Renal cortical epithelial cell (primary cell): Measurements from ENCODE around the gene RNASEH2B. TPM values are rescaled to one million over a fixed set of nuclear protein-coding genes. Genes with fewer than 3 reads are reported as not detected.

ENCODE experiments used
- DNase-seq: peaks from one replicate; pipeline ENCODE4 v3.0.0-alpha.2; 2011; ENCODE audit warnings: low read depth
- total RNA-seq: library from RNA; depleted of rRNA; stranded (reverse); fragments of >200 nt; gene quantifications from 2 replicates; pipeline ENCODE4 v1.2.3, GENCODE V29; 2014

Gene RNASEH2B
- total RNA-seq, 1 donor from 2014 or later, result 32.7 TPM

GRCh38 chr13:50995854-50996253 is 86.3 kb downstream of the RNASEH2B start:
- peak; percentile 14 for DNase-seq

DNA sequence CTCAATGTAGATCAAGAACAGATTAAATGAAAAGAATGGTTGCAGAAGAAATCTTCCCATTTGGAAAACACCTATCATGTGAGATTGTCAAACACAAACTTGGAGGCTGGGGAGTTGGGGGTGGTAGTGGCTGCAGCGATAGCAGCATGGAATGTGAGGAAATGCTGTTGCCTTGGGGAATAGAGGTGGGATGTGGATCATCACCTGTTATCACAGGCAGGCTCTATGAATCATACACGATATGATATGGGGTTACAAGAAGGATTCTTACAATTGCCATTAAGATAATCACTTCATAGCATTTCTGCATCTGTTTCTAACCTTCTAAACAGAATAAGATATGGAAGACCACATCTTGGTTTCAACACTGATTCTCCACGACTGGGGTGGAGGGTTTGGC is 88.7 kb downstream of the RNASEH2B start:
- DNase-seq, result no peak

DNA sequence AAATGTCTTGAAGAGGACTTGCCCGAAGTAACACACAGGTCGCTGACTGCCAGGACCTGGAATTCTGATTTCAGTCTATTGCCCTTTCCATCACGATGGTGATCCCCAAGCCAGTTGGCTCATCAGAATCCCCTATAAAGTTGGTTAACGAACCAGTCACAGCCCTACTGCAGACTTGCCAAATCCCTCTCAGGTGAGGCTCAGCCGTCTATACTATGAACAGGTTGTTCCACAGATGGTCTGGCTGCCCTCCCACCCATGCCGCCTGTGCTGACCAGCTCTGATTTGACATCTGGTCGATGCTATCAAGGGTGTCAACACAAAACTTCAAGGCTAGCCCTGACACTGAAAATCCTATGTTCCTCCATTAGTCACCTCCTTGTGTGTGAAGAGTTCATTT is 90.0 kb downstream of the RNASEH2B start:
- no peak for DNase-seq

DNA sequence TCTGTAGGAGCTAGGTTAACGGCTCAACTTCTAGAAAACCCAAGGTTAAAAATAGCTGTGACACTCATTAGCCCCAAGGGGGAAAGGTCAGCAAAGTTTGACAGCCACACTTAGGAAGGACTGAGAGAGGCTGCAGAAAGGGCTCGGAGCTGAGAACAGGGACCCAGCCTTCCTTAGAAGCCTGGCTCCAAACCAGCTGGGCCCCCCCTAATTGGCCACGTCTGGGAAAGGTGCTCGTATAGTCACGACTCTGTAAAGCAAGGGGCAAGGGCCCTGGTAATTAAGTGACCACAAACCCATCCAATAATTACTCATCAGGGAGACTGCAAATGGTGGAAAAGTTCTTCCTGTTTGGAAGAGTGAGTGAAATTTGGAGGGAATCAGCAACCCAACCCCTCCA is 90.5 kb downstream of the RNASEH2B start:
- no peak for DNase-seq

GRCh38 chr13:51000571-51001260 is 91.1 kb downstream of the RNASEH2B start:
- DNase-seq, result peak; percentile 38

DNA sequence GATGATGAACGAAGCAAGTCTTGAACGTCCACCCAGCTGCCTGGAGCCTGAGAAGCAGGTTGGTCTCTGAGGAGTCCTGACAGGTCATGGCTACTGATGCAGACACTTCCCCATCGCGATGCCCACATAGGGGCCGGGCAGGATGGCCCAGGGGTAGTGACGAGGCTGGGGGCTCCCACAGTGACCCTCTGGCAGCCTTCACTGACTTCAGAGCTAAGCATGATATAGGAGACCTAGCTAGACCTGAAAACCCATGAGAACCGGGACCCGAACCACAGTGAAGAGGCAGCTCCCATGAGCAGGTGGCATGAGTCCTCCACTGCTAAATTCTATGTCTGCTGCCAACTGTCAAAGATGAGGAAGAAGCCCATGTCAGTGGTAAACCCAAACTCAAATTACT is 91.7 kb downstream of the RNASEH2B start:
- no peak for DNase-seq

GRCh38 chr13:51002736-51003135 is 93.1 kb downstream of the RNASEH2B start:
- no peak for DNase-seq

GRCh38 chr13:51003642-51004041 is 94.1 kb downstream of the RNASEH2B start:
- no peak for DNase-seq

DNA sequence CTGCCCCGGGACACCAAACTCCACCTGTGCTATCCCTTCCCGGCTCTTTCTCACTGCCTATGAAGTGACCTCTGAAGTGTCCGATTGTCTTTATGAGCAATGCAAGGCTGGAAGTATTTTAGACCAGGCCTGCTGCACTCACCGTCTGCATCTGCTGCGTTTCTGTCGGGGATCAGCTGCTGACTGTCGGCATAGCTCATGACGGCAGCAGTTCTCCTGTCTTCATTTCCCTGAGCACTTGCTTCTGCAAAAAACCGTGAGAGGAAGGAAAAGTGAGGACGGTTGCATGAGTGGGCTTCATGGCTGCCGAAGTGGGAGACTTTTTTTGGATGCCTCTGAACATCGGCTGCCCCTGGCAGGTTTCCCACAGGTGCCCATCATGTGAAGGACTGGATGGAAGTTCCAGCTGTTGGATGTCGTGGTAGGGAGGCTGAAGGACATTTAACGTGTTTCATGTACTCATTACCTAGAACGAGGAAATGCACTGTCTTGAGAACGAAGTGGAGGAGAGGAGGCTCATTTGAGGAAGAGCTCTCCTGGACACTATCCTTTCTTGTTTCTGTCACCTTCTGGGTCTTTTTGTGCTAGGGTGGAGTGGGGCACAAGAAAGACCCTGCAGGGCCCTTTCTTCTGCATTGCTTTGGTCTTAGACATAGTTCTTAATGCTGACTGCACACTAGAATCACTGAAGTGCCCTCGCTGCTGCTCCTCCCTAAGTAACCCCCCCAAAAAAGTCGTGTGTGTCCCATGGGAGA is 94.7 kb downstream of the RNASEH2B start:
- no peak for DNase-seq

DNA sequence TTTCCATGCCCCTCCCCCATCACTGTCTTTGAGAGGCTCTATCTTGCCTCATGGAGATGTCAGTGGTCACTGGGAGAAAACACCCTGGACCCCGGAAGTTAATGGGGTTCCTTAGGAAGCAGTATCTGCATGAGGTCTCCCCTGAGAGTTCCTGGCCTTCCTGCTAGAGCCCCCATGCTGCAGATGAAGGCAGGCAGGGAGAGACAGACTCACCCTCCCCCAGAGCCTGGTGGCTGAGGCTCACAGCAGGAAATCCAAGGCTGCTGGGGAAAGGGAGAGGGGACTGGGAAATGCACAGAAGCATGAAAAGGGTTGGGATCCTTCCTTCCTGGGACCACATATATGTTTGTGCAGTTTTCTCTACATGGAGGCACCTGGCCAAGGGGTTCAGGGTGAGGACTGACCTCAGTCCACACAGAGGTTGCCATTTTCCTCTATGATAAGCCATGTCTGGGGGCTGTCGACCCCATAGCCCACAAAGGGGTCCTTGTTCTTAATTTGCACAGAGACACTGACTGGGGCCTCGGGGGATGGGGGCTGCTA is 95.4 kb downstream of the RNASEH2B start:
- DNase-seq, result no peak

- DNase-seq, result no peak
Observed at GRCh38 chr13:51005566-51005965, 96.0 kb downstream of the RNASEH2B start.

Other genes starting within 250 kb of the RNASEH2B start
- not detected in 2 replicates for gene DLEU7, start 66.1 kb upstream of the RNASEH2B start, total RNA-seq
- gene C13orf42, start 201.5 kb downstream of the RNASEH2B start, total RNA-seq, result not detected in 2 replicates